Brain microvascular endothelial cell (primary cell): ENCODE results near the gene ZBTB46.
A peak's percentile ranks its signal among the peaks of the same experiment; 100 is the strongest.

ENCODE experiments used
- DNase-seq: peaks from one replicate; pipeline ENCODE4 v3.0.0-alpha.2; 2020
- H3K27ac ChIP-seq: fragments of 250-450 bp; sonication (Bioruptor Pico); 2 replicates; pipeline ENCODE4 v1.5.1; 2020; ENCODE audit warnings: mild to moderate bottlenecking, moderate library complexity
- H3K27me3 ChIP-seq: fragments of 250-450 bp; sonication (Bioruptor Pico); replicated peaks from 2 replicates; pipeline ENCODE4 v1.5.1; 2020; ENCODE audit warnings: mild to moderate bottlenecking
- H3K36me3 ChIP-seq: fragments of 250-450 bp; sonication (Bioruptor Pico); replicated peaks from 2 replicates; pipeline ENCODE4 v1.5.1; 2020; ENCODE audit warnings: mild to moderate bottlenecking
- H3K4me3 ChIP-seq: 2 replicates; pipeline ENCODE4 v1.5.1; 2011; ENCODE audit warnings: low read depth, mild to moderate bottlenecking, control low read depth, low read length, moderate library complexity
- CTCF ChIP-seq: IDR thresholded peaks from 2 replicates; pipeline ENCODE4 v1.5.1; 2011; ENCODE audit warnings: low read depth, mild to moderate bottlenecking, moderate library complexity, low read length, control low read depth, inconsistent platforms; ENCODE audit errors: missing control alignments
- in situ Hi-C: cut with HindIII; loops from 2 replicates; pipeline ENCODE4 v1.10.0; 2017; ENCODE audit warnings: low sequenced_read_pairs, low pct_ligation_motif_present

ZBTB46 gene

GRCh38 chr20:63829945-63830835 is 874 bp downstream of the ZBTB46 start:
- Histone ChIP-seq H3K27me3 (peaks cover 4% of the 10 kb centered on the region), H3K36me3 (no peaks in the 10 kb centered on the region), H3K27ac (no peak overlapping the region), H3K4me3 (peak overlapping the region; percentile 60)
- in situ Hi-C loops: no loop called here
- no peak for TF ChIP-seq CTCF
- DNase-seq: peak; percentile 12

DNA sequence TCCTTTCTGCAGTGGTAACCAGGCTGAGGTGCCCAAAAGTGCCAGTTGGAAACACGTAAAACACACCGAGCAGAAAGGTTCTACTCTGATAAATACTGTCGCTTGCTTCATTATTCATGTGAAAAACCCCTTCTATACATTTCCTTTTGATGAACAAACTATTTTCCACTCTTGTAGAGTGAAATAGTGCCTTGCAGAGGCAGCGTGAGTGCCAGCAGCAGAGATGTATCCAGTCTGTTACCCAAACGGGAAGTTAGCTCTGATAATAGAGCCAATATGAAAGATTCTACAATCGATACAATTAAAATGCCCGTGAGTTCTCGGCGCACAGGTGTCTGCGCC is 1.5 kb downstream of the ZBTB46 start:
- H3K27ac ChIP-seq: no peak overlapping the region
- H3K27me3 ChIP-seq: peaks cover 4% of the 10 kb centered on the region
- in situ Hi-C loops: no loop called here
- DNase-seq: no peak
- H3K36me3 ChIP-seq: no peaks in the 10 kb centered on the region
- peak overlapping the region; percentile 60 for H3K4me3 ChIP-seq
- no peak for TF ChIP-seq CTCF

DNA sequence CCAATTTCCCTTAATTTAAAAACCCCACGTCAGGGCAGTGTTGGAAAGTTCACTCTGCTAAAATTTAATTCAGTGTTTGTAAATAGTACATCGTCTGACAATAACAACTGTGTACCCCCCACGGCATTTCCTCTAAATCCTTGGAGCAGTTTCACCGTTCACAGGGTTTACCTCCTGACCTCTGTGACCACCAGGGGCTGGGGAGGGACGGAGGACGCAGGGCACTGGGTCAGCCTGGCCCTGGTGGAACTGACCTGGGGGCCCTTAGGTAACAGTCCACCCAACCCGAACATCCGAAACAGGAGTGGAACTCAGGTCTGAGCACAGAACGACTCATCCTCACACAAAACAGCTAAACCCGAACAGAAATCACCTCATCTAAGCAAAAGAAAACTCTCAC is 2.1 kb downstream of the ZBTB46 start:
- peak; percentile 10 for TF ChIP-seq CTCF
- DNase-seq: no peak
- Histone ChIP-seq H3K36me3 (no peaks in the 10 kb centered on the region), H3K4me3 (no peak overlapping the region), H3K27me3 (peaks cover 4% of the 10 kb centered on the region), H3K27ac (no peak overlapping the region)
- in situ Hi-C loops: no loop called here

GRCh38 chr20:63828545-63828944 is 2.5 kb downstream of the ZBTB46 start:
- no peak for TF ChIP-seq CTCF
- H3K36me3 ChIP-seq: no peaks in the 10 kb centered on the region
- no peak overlapping the region for H3K4me3 ChIP-seq
- in situ Hi-C loops: no loop called here
- DNase-seq: no peak
- no peak overlapping the region for H3K27ac ChIP-seq
- H3K27me3 ChIP-seq: peaks cover 4% of the 10 kb centered on the region

- H3K27me3 ChIP-seq: peaks cover 4% of the 10 kb centered on the region
- H3K36me3 ChIP-seq: no peaks in the 10 kb centered on the region
- no peak overlapping the region for H3K27ac ChIP-seq
- no peak overlapping the region for H3K4me3 ChIP-seq
- in situ Hi-C loops: no loop called here
- no peak for TF ChIP-seq CTCF
- no peak for DNase-seq
Observed at GRCh38 chr20:63828124-63828523, 2.9 kb downstream of the ZBTB46 start.

GRCh38 chr20:63826753-63827152 is 4.3 kb downstream of the ZBTB46 start:
- TF ChIP-seq CTCF: no peak
- Histone ChIP-seq H3K4me3 (no peak overlapping the region), H3K27me3 (peaks cover 4% of the 10 kb centered on the region), H3K27ac (no peak overlapping the region), H3K36me3 (no peaks in the 10 kb centered on the region)
- in situ Hi-C loops: no loop called here
- no peak for DNase-seq
